ENCODE results near the gene STAM.
A peak's percentile ranks its signal among the peaks of the same experiment; 100 is the strongest.

The STAM gene

DNA sequence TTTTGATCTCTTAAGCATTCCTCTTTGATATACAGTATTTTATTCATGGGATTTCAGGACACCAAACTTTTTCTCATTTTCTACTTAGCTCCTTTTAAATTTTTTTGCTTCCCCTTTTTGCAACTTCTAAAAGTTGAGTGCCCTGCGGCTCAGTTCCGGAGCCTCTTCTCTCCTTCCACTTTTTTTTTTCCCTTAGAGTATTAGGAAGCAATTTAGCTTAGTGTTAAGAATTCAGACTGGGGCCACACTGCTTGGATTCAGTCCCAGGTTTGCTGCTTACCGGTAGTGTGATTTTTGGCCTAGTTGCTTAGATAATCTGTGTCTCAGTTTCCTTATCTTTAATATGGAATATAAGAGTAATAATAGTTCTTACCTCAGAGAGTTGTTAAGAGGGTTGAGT is 3.4 kb downstream of the STAM start:
- DNase-seq (ENCODE audit: low read depth, low spot score) = no peak

DNA sequence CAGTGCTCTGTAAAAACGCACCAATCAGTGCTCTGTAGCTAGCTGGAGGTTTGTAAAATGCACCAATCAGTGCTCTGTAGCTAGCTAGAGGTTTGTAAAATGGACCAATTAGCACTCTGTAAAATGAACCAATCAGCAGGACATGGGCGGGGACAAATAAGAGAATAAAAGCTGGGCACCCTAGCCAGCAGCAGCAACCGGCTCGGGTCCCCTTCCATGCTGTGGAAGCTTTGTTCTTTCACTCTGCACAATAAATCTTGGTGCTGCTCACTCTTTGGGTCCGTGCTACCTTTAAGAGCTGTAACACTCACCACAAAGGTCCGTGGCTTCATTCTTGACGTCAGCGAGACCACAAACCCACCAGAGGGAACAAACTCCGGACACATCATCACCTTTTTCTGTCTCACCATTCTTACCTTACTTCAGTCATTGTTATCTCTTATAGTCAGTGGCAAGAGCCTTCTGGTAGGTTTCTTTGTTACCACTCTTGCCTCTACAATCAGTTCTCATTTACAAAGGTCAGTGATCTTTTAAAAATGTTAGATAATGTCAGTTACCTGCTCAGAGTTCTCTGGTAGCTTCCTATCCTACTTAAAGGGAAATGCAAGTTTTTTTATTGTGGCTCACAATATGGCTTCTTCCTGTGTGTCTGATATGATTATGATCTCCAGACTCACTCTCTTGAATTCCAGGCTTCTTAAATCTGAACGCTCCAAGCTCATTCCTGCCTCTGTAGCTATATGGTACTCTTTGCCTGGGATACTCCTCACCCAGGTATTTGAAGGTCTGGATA is 4.5 kb downstream of the STAM start:
- no peak for DNase-seq (ENCODE audit: low read depth, low spot score)

DNA sequence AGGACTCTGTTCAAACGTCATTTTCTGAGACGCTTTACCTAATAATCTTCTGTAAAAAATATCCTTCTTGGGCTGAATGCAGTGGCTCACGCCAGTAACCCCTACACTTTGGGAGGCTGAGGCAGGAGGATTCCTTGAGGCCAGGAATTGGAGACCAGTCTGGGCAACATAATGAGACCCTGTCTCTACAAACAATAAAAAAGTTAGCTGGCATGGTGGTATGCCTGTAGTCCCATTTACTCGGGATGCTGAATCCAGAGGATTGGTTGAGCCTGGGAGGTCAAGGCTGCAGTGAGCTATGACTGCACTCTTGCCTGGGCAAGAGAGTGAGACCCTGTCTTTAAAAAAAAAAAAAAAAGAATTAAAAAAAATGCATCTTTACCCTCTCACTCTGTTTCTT is 5.1 kb downstream of the STAM start:
- no peak for DNase-seq (ENCODE audit: low read depth, low spot score)

DNA sequence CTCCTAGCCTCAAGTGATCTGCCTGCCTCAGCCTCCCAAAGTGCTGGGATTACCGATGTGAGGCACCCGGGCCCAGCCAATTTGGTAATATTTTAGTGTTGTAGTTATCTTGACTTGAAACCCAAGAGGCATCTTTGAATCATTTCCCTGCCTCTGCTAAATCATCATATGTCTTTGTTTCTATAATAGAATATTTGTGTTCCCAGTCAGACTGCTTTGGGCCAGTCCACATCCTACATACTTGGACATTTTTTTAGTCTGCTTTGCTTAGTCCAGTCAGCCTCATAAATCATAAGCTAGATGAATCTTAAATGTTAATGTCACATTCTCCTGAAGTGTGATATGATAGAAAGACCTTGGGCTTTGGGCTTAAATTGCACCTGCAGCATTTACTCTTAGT is 5.9 kb downstream of the STAM start:
- no peak for DNase-seq (ENCODE audit: low read depth, low spot score)

DNA sequence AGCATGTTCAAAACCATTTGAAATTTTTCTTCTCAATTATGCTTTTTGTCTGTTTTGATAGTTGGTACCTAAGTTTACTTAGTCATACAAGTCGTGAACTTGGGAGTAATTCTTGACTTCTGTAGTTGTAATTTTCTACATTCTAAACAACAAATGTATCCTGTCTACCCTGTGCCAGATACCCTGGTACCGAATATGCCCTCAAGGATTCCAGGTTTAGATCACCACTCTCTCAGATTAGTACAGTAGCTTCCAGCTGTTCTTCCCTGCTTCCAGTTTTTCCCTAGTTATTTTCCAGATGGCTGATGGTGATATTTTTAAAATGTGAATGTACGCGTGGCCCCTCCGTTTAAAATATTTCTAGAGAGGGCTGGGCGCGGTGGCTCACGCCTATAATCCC is 6.5 kb downstream of the STAM start:
- no peak for DNase-seq (ENCODE audit: low read depth, low spot score)

DNA sequence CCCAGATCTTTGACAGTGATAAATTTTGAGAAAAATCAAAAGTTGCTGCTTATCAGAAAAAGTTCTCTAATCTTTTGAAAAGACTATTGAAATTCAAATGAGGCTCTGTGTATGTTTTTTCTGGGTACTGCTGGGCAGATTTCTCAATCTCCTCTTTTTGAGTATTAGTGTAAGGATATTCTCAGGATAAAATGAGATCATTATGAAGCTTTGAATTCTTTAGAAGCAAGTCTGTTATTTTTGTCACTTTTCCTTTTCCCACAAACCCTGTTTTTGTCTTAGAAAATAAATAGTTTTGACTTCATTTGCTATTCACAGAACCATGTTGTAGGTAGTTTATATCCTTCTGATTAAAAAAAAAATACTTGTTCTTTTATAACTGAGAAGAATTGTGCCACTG is 7.9 kb downstream of the STAM start:
- DNase-seq (ENCODE audit: low read depth, low spot score) = no peak

DNA sequence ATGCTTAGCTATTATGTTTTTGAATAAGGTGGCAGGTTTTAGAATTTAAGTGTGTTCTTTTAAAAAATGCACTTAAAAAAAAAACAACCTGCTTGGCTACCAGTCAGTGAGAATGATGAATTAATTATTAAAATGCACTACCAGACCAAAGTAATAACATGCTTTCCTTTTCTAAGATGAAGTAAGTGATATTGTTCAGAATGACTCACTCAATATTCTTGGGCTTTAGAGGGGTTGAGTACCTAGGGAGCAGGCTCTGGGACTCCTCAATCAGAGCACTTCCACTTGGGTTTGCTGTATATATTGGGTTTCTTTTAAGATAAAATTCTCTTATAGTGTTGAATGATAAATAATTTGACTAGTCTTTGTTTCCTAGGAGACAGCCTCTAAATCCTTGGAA is 8.6 kb downstream of the STAM start:
- no peak for DNase-seq (ENCODE audit: low read depth, low spot score)

DNA sequence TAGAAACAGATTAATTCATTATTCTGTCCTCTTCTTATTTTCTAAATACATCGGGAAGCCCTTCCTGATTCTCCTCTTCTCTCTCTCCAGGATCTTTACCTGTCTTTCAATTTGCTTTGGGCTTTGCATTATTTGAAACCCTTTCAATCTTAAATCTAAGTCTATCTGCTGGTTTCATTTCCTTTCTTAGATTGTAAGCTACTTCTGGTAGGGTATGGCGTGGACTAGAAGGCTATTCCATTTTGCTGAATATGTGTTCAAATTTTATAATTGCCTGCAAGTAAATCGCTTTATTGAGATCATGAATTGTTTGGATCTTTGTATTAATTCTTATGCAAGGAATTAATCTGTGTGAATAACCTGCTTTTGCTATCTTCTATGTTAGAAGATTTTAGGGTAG is 11.1 kb downstream of the STAM start:
- DNase-seq (ENCODE audit: low read depth, low spot score) = no peak

DNA sequence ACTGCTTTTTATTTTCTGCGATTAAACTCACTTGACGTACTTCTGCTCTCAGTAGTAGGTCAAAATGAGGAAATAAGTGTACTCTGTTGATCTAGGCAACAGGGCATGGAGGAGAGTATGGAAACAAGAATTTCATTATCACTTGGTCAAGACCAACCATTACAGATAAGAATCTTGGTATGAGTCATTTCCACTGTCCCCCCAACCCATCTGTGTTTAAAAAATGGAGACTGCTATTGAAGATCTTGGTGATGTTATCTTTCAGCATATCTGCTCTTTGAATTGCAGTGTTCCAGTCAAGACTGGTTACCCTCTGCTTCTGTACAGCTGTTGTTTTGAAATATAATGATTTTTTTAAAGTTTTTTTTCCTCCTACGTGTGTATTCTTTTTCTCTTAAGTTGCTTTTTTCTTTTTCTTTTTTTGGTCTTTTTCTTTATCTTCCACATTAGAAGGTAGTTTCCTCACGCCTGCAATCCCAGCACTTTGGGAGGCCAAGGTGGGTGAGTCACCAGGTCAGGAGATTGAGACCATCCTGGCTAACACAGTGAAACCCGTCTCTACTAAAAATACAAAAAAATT is 11.7 kb downstream of the STAM start:
- no peak for DNase-seq (ENCODE audit: low read depth, low spot score)

DNA sequence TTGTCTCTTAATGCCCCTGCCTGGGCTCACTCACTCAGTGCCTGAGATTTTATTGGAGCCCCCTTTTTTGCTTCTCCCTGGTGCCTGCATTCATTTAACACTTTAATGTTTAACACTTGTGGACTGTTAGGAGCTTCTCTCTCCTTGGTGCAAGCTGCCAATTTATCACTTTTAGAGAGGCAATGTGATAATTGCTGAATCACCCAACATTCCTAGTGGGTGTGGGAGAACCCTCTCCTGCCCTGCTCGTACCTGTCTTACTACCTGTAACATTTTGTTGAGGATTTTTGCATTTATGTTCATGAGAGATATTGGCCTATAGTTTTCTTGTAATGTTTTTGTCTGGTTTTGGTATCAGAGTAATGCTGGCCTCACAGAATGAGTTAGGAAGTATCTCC is 13.2 kb downstream of the STAM start:
- DNase-seq (ENCODE audit: low read depth, low spot score) = no peak

DNA sequence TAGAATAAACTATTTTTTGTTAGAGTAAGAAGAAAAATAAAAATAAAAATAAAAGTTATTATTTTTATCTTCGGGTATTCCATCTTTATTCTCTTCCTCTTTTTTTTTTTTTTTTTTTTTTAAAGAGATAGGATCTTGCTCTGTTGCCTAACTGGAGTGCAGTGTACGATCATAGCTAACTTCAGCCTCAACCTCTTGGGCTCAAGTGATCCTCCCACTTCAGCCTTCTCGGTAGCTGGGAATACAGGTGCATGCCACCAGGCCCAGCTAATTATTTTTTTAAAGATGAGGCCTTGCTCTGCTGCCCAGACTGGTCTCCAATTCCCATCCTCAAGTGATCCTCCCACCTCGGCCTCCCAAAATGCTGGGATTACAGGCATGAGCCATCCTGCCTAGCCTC is 15.4 kb downstream of the STAM start:
- DNase-seq (ENCODE audit: low read depth, low spot score) = no peak

DNA sequence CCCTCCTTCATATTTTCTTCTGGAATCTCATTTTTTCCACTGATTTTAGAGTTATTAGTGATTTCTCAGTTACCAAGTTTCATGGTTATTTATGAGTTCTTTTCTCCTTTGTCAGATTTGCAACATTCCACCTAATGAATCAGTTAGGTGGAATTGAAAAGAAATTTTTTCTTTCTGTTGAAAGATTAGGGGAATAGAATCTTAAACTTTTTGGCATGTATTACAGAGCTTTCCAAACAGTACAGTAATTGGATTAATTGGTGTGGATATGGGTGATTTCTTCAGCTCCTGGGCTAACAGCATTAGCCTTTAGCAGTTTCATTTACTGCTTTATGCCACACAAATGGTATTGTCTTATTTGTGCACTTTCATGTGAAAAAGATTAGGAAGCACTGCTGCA is 17.0 kb downstream of the STAM start:
- DNase-seq (ENCODE audit: low read depth, low spot score) = no peak

DNA sequence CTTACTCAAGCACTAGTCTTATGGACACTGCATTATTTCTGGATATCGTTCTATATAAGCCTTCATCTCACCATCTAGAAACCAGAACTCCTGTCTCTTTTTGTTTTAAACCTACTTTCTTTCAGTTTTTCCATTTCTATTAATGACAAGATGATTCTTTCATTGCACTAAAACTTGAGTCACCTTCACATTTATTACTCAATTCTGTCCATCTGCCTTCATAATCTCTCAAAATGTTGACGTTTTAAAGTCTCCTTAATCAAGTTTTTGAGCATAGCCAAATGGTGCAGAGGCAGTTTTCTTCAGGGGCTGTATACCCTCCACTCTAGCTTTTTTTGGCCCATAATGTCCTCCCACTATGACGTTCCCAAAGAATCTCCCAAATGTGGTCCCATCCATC is 17.6 kb downstream of the STAM start:
- DNase-seq (ENCODE audit: low read depth, low spot score) = no peak

DNA sequence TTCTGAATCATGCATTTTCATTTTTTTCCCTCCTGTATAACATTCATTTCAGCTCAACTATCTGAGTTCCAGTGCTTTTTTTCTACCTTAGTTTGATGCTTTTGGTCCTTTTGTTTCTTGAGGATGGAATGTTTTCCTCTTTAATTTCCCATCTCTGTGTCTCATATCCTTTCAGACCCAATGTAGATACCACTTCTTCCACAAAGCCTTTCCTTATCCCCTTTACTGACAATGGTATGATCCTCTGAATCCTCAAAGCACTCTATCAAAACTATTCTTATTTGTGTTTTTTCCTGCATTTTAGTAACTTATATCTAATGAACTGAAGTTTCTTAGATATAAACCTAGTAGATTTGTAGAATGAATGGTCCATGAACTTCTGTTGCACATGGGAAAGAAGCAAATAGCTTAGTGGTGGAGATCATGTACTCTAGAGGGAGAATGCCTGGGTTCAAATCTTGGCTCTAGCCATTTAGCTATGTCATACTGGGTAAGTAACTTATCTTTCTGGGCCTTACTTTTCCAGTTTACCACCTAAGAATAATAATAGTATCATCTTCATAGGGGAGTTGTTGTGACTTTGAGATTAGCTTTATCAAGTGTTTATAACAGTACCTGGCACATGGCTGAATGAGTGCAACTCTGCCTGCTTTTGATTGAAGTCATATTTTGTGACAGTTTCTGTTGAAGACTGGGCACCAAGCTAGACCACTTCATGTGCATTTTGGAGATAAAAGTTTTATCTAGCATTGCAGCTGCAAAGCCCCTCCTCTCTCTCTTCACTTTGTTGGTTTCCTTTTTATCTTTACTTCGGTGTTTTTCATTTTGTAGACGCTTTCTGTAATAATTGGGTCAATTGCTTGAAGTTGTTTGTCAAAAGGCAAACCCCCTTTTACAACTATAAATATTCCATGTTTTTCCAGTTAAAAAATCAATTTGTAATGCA is 18.5 kb downstream of the STAM start:
- no peak for DNase-seq (ENCODE audit: low read depth, low spot score)

DNA sequence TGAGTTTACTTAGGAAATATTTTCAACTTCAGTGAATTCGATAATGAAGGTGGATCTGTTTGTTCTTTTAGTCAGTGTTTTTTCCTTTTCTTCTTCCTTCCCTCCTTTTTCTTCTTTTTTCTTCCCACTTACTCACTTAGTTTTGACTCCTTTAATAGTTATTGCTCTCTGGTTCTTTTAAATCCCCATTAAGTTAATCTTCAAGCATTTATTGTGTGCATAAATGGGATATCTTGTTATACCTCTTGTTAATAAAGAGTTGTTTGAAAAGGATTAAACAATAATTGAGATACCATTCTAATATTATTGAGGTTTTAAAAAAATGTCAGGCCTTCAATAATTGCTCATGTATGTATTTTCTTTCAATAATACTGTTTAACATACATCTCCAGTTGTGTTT is 19.5 kb downstream of the STAM start:
- no peak for DNase-seq (ENCODE audit: low read depth, low spot score)

DNA sequence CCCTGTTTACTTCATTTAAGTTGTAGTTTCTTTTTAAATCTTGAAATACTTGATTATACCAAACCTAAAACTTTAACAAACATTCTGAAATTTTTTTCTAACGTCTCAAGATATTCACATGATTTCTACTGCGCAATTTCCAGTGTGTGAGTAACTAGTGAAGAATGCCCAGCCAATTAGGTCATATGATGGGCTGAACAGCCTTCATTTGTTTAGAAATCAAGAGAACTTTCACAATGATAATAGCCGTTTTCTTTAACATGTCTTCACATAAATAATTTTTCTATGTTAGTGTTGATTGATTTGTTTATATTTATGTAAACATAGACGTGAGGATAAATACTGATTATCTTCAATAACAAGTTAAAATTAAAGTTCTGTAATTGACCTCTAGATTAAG is 21.8 kb downstream of the STAM start:
- peak; percentile 60 for DNase-seq (ENCODE audit: low read depth, low spot score)

DNA sequence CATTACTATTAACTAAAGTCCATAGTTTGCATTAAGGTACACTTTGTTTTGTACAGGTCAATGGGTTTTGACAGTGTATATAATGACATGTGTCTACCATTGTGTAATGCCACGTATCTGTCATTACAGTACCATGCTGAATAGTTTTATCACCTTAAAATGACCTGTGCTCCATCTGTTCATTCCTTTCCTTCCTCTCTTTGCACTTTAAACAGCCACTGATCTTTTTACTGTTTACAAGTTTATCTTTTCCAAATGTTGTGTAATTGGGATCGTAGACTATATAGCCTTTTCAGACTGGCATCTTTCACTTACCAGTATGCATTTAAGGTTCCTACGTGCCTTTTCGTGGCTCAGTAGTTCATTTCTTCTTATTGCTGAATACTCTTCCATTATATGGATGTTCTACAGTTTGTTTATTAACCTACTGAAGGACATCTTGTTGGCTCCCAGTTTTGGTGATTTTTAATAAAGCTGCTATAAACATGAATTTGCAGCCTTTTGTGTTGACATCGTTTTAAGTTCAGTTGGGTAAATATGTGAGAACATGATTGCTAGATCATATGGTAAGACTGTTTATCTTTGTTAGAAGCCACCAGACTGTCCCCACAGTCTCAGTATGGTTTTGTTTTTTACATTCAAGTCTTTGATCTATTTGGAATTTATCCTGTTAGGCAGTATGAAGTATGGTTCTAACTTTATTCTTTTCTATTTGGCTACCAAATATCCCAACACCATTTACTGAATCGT is 24.7 kb downstream of the STAM start:
- no peak for DNase-seq (ENCODE audit: low read depth, low spot score)

DNA sequence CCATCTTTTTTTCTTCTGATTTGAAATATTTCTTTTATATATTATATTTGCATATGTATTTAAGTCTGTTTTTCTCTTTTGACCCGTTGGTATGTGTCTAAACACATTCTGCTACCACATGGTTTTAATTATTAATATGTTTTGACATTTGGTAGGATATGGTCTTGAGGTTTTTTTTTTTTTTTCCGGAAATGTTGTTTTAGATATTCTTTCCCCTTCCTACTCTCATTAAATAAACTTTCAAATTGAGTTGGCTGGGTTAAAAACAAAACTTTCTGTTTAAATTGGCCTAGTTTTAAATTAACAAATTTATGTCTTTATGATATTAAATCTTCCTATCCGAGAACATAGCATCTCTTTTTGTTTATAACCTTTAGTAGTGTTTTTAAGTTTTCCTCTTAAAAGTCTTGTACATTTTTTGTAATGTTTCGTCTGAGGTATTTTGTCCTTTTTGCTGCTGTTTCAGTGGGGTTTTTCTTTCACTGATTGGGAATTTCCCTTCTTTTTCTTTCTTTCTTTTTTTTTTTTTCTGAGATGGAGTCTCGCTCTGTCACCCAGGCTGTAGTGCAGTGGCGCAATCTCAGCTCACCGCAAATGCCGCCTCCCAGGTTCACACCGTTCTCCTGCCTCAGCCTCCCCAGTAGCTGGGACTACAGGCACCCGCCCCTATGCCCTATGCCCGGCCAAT is 25.4 kb downstream of the STAM start:
- DNase-seq (ENCODE audit: low read depth, low spot score) = no peak

DNA sequence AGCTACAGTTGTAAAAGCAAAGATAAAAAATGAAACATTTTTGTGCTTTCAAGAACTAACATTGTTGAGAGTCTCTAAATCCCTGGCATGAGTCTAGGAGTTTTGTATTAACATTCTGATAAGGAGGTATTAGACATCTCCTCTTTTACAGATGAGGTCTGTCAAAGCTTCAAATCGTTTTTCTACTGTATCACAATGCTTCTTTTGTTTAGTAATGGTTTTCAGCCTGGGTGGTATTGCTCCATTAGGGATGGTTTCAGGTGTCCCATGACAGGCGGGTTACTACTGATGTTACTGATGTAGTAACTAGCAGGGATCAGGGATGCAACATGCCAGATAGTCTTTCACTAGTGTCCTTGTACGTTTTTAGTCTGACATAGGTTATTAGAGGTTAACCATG is 27.4 kb downstream of the STAM start:
- no peak for DNase-seq (ENCODE audit: low read depth, low spot score)

DNA sequence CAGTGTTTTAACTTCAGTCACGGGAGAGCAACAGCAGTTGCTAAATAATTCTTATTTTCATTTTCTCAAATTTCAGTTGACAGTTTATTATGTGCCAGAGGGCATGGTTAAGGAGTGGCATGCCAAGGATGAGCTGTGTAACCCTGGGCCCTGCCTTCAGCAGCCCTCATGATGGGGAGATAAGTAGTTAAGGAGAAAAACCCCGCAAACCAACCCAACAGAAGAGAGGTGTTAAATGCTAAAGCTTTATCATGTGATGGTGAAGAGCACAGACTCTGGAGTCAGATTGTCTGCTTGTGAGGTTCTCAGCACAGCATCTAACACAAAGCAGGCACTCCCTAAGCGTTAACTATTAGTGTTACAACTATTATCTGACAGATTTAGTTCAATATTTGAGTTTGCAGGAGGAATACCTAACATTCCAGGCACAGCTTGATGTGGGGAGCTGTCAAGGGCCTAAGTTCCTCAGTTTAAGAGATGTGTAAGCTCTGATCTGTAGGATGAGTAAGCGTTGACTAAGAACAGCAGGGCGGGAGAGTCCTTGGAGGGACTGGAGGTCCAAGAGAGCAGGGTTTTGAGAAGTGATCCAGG is 29.6 kb downstream of the STAM start:
- DNase-seq (ENCODE audit: low read depth, low spot score) = peak; percentile 75

DNA sequence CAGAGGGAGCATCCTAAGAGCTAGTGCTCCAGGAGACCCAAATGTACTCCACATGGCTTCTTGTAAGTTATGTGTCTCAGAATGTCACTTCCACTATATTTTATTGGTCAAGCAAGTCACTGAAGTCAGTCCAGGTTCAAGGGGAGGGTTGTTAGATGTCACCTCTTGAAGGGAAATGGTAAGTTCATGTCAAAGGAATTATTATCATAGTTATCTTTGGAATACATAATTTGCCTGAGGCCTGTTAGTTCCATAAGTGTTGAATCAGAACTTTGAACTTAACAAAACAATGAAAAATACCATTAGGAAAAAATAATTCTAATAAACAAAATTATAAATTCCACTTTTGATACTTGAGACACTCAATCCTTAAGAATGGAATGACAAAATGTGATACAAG is 30.6 kb downstream of the STAM start:
- no peak for DNase-seq (ENCODE audit: low read depth, low spot score)

All from smooth muscle cell of the brain vasculature (primary cell).